HUES48 (cell line): ENCODE results near the gene UGT1A3.
"Not testable (repeated sequence)": the region's sequence is repeated elsewhere in the genome, so short reads cannot be mapped to it uniquely, and the experiment has no call there.

Source experiments
- H3K27ac ChIP-seq: one replicate; pipeline ENCODE4 v1.7.0; 2013; ENCODE audit warnings: low read depth, low read length, inconsistent platforms
- H3K27me3 ChIP-seq: 2 replicates; pipeline ENCODE4 v1.6.1; 2013; ENCODE audit warnings: mild to moderate bottlenecking, low read length; ENCODE audit not compliant: control insufficient read depth, insufficient read depth
- H3K36me3 ChIP-seq: 2 replicates; pipeline ENCODE4 v1.6.1; 2013; ENCODE audit warnings: low read length; ENCODE audit not compliant: control insufficient read depth, insufficient read depth
- H3K4me1 ChIP-seq: 2 replicates; pipeline ENCODE4 v1.6.1; 2013; ENCODE audit warnings: mild to moderate bottlenecking, low read length; ENCODE audit not compliant: control insufficient read depth, insufficient read depth
- H3K4me3 ChIP-seq: 2 replicates; pipeline ENCODE4 v1.5.1; 2013; ENCODE audit warnings: mild to moderate bottlenecking, low read depth, low read length
- H3K9ac ChIP-seq: 2 replicates; pipeline ENCODE4 v1.6.1; 2013; ENCODE audit warnings: mild to moderate bottlenecking, low read depth, low read length, moderate library complexity
- H3K9me3 ChIP-seq: 2 replicates; pipeline ENCODE4 v1.6.1; 2013; ENCODE audit warnings: low read length; ENCODE audit not compliant: control insufficient read depth, insufficient read depth

Gene UGT1A3

DNA sequence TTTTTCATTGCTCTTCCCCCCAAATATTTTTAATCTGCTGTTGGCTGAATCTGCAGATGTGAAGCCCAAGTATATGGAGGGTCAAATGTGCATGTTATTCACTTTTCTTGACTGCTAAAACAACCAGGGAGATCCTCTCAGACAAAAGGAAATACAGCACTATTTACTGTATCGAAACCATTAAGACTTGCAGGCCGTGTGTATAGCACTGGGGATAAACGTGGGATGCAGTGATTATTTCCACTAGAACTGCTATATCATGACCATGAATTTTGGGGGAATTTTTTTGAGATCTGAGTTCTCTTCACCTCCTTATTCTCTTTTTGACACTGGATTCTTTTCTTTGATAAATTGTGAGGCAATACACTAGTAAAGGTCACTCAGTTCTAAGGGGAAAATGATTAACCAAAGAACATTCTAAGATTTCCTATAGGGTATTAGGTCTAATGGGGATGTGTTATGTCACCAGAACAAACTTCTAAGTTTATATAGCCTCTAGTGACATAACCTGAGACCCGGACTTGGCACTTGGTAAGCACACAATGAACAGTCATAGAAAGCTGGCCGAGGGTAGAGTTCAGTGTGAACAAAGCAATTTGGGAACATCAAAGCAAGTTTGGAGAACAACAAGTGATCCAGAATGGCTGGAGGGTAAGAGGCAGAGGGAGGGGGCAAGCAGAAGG, 16.4 kb downstream of the UGT1A3 start:
- Histone ChIP-seq H3K4me1 (no peaks in the 10 kb centered on the region), H3K4me3 (no peak overlapping the region), H3K9me3 (peaks cover 20% of the 10 kb centered on the region), H3K27ac (no peak overlapping the region), H3K36me3 (no peaks in the 10 kb centered on the region), H3K27me3 (no peaks in the 10 kb centered on the region), H3K9ac (no peak overlapping the region)

DNA sequence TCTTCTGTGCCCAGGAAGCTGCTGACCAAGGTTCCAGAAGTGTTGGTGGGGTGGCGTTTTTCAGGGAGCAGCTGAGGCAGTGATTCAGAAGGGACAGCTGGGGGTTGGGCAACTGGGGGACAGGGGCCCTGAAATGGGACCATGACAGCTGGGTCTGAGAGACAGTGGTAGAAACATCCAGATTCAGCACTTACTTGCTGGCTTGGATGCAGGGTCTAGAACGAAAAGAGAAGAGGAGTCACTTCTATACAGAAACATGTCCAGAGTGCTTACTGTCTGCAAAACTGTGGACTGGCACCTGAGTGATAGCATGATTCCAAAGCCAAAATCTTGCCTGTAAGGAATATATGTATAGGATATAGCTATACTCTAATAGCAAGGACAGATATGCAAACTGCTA, 17.0 kb downstream of the UGT1A3 start:
- H3K9ac ChIP-seq, H3K4me1 ChIP-seq, H3K27me3 ChIP-seq, H3K27ac ChIP-seq, H3K4me3 ChIP-seq, H3K36me3 ChIP-seq: not testable (repeated sequence)
- H3K9me3 ChIP-seq = peaks cover 26% of the 10 kb centered on the region

DNA sequence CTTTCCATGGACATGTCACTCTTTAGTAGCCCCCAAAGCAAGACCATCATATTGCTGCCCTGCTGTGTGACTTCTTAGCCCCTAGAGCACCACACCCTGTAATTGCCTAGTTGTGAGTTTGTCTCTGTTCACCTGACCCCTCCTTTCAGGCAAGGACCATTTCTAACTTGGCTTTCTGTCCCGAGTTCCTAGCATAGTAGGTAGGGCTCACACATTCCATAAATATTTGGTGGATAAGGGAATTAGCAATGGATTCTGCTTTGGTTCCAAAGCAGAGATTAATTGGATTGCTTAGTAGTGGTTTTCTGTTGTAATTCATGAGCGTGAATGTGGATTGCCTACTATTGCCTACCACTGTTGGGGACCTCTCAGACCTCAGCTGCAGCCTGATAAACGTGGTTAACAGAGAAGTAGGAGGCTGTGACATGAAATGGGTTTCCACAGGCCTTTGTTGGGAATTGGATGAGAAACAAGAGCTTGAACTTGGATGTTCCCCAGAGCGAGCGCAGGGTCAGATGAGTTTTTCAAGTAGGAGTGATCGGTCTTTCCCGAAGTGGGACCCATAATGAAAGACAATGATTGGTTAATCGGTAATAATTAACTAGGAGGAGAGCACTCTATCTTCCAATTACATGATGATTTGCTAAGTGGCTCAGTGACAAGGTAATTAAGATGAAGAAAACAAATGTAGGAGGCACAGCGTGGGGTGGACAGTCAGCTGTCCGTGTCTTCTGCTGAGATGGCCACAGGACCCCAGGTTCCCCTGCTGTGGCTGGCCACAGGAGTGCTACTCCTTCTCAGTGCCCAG, 17.8 kb downstream of the UGT1A3 start:
- no peak overlapping the region for H3K9ac ChIP-seq
- H3K27ac ChIP-seq = no peak overlapping the region
- H3K4me3 ChIP-seq = no peak overlapping the region
- H3K9me3 ChIP-seq = peaks cover 34% of the 10 kb centered on the region
- no peaks in the 10 kb centered on the region for H3K4me1 ChIP-seq
- H3K27me3 ChIP-seq = no peaks in the 10 kb centered on the region
- H3K36me3 ChIP-seq = no peaks in the 10 kb centered on the region

DNA sequence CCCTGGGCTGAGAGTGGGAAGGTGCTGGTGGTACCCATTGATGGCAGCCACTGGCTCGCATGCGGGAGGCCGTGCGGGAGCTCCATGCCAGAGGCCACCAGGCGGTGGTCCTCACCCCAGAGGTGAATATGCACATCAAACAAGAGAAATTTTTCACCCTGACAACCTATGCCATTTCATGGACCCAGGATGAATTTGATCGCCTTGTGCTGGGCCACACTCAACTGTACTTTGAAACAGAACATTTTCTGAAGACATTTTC, 18.4 kb downstream of the UGT1A3 start:
- peaks cover 32% of the 10 kb centered on the region for H3K9me3 ChIP-seq
- H3K4me1 ChIP-seq = no peaks in the 10 kb centered on the region
- no peak overlapping the region for H3K9ac ChIP-seq
- no peaks in the 10 kb centered on the region for H3K27me3 ChIP-seq
- no peak overlapping the region for H3K4me3 ChIP-seq
- no peak overlapping the region for H3K27ac ChIP-seq
- H3K36me3 ChIP-seq = no peaks in the 10 kb centered on the region

DNA sequence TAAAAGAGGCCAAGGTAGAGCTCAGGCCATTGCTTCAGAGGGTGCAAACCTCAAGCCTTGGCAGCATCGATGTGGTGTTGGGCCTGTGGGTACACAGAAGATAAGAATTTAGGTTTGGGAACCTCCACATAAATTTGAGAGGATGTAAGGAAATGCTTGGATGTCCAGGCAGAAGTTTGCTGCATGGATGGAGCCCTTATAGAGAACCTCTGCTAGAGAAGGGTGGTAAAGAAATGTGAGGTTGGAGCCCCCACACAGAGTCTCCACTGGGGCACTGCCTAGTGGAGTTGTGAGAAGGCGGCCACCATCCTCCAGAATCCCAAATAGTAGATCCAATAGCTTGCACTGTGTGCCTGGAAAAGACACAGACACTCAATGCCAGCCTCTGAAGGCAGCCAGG, 21.8 kb downstream of the UGT1A3 start:
- not testable (repeated sequence) for H3K27me3 ChIP-seq, H3K27ac ChIP-seq, H3K36me3 ChIP-seq, H3K4me3 ChIP-seq, H3K4me1 ChIP-seq, H3K9ac ChIP-seq
- peaks cover 28% of the 10 kb centered on the region for H3K9me3 ChIP-seq

DNA sequence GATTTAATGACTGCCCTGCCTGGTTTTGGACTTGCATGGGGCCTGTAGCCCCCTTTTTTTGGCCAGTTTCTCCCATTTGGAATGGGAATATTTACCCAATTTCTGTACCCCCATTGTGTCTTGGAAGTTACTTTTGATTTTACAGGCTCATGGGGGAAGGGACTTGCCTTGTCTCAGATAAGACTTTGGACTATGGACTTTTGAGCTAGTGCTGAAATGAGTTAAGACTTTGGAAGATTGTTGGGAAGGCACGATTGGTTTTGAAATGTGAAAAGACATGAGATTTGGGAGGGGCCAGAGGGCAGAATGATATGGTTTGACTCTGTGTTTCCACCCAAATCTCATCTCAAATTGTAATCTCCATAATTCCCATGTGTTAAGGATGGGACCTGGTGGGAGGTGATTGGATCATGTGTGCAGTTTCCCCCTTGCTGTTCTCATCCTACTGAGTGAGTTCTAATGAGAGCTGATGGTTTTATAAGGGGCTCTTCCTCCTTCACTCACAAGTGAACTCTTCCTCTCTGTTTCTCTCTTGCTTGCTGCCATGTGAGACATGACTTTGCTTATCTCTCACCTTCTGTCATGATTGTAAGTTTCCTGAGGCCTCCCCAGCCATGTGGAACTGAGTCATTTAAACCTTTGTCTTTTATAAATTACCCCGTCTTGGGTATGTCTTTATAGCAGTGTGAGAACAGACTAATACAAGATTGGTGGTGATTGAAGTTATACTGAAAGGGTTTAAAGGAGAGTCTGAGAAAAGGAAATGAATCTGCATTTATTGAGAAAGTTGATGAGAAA, 22.6 kb downstream of the UGT1A3 start:
- H3K27me3 ChIP-seq, H3K4me1 ChIP-seq, H3K27ac ChIP-seq, H3K36me3 ChIP-seq, H3K4me3 ChIP-seq, H3K9ac ChIP-seq: not testable (repeated sequence)
- H3K9me3 ChIP-seq = peaks cover 28% of the 10 kb centered on the region

DNA sequence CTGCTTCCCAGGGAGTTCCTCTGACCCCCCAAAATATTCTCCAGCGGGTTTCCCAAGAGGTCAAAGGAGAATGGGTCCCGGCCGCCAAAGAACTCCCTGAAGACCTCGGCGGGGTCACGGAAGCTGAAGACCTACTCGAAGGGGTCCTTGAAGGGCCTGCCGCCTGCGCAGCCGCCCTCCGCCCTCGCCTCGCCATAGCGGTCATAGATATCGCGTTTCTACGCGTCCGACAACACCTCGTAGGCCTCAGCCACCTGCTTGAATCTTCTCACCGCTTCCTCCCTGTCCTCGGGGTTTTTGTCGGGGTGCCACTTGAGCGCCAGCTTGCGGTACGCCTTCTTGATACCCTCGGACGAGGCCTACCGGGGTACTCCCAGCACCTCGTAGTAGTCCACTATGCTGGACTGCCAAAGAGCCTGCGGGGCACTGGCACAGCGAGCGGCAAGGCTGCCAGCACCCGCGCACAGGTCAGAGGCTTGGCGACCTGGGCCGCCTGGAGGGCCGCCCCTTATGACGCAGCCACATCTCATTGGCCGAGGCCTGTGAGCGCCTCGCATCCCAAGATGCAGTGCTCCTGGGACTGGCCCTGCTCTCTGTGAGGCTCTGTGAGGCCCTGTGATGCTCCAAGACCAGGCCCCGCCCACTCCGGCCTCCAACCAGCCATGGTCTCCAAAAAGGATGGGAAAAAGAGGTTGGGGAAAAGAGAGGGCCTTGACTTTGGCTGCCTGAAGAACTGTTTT, 26.2 kb downstream of the UGT1A3 start:
- Histone ChIP-seq H3K4me3 (no peak overlapping the region), H3K4me1 (no peaks in the 10 kb centered on the region), H3K36me3 (no peaks in the 10 kb centered on the region), H3K9me3 (peaks cover 26% of the 10 kb centered on the region), H3K9ac (no peak overlapping the region), H3K27me3 (no peaks in the 10 kb centered on the region), H3K27ac (no peak overlapping the region)

DNA sequence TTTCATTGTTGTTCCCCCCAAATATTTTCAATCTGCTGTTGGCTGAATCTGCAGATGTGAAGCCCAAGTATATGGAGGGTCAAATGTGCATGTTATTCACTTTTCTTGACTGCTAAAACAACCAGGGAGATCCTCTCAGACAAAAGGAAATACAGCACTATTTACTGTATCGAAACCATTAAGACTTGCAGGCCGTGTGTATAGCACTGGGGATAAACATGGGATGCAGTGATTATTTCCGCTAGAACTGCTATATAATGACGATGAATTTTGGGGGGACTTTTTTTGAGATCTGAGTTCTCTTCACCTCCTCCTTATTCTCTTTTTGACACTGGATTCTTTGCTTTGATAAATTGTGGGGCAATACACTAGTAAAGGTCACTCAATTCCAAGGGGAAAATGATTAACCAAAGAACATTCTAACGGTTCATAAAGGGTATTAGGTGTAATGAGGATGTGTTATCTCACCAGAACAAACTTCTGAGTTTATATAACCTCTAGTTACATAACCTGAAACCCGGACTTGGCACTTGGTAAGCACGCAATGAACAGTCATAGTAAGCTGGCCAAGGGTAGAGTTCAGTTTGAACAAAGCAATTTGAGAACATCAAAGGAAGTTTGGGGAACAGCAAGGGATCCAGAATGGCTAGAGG, 27.7 kb downstream of the UGT1A3 start:
- Histone ChIP-seq H3K36me3 (no peaks in the 10 kb centered on the region), H3K27me3 (no peaks in the 10 kb centered on the region), H3K9me3 (peaks cover 21% of the 10 kb centered on the region), H3K27ac (no peak overlapping the region), H3K4me1 (no peaks in the 10 kb centered on the region), H3K4me3 (no peak overlapping the region), H3K9ac (no peak overlapping the region)

DNA sequence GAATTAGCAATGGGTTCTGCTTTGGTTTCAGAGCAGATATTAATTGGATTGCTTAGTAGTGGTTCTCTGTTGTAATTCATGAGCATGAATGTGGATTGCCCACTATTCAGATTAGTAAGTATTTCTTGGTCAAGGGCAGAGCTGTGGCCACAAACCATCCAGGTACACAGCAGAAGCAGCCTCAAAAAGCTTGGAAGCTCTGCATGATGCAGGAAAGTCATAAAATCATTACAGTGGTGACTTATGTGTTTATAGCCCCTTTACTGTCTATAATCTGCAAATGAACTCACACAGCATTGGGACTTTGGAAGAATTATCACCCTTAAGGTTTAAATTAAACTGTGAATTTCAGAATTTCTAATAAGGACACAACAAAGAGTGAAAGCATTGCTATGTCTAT, 29.3 kb downstream of the UGT1A3 start:
- no peak overlapping the region for H3K4me3 ChIP-seq
- no peaks in the 10 kb centered on the region for H3K27me3 ChIP-seq
- H3K36me3 ChIP-seq = no peaks in the 10 kb centered on the region
- no peaks in the 10 kb centered on the region for H3K4me1 ChIP-seq
- H3K9ac ChIP-seq = no peak overlapping the region
- H3K9me3 ChIP-seq = peaks cover 19% of the 10 kb centered on the region
- H3K27ac ChIP-seq = no peak overlapping the region

DNA sequence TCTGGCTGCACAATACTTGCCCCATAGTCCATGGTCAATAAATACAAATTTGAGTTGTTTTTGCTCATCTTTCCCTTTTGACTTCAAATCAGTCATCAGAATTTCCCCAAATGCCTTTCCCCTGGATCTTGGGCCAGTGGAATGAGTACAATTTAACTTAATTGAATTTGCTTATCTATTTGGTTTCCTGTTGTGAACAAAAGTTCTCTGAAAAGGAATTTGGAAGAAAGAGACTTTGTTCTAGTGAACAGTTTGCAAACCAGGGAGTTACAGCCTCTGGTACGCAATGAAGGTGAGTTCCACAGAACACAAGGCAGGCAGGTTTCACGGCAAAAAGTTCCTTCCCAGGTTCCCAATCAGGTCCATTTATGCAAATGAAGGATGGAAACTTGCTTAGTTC, 30.0 kb downstream of the UGT1A3 start:
- no peaks in the 10 kb centered on the region for H3K4me1 ChIP-seq
- H3K27me3 ChIP-seq = no peaks in the 10 kb centered on the region
- no peak overlapping the region for H3K9ac ChIP-seq
- H3K36me3 ChIP-seq = no peaks in the 10 kb centered on the region
- no peak overlapping the region for H3K4me3 ChIP-seq
- H3K9me3 ChIP-seq = peaks cover 15% of the 10 kb centered on the region
- H3K27ac ChIP-seq = no peak overlapping the region
